Measurements from ENCODE around the gene OR9G1.
"Not testable (repeated sequence)": the region's sequence is repeated elsewhere in the genome, so short reads cannot be mapped to it uniquely, and the experiment has no call there.

OR9G1 gene, protein sequence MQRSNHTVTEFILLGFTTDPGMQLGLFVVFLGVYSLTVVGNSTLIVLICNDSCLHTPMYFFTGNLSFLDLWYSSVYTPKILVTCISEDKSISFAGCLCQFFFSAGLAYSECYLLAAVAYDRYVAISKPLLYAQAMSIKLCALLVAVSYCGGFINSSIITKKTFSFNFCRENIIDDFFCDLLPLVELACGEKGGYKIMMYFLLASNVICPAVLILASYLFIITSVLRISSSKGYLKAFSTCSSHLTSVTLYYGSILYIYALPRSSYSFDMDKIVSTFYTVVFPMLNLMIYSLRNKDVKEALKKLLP

DNA sequence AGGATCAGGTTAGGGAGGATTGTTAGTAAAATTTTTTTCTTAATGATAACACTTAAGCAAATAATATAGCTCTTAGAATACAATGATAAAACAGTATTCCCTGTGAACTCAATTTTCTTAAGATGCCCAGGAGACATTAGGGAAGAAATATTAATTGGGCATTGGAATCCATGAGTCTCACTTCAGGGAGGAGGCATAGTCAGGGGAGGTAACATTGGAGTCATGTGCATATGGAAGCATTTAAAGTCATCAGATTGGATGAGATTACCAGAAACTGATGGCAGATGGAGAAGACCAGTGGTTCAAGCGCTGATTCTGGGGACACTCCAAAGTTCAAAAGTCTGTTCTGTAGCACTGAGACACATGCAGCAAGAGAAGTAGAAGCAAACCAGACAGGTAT is at the start of gene OR9G1:
Gene OR9G1 (plus strand): TSS at position 301 of the 400 bp plus-strand sequence. CDS start 1,293 bp downstream, outside the sequence.
- no peak for DNase-seq

- no peak for DNase-seq
These were observed 39.1 kb upstream of the OR9G1 start for GRCh38 chr11:56659755-56660154.

DNA sequence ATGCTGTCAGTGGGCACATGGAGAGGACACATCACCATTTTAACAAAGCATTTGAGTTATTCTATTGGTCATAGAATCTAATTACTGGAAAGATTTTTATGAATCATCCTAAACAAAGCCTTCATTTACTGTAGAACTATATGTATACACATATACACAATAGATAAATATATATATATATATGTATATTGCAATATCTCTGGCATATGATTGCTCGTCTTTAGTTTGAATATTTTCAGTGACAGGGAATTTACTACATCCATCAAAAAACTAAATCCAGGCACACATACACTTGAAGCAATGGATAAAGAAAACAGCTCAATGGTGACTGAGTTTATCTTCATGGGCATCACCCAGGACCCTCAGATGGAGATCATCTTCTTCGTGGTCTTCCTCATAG is 35.5 kb upstream of the OR9G1 start, which contains the start of gene OR5AR1:
Gene OR5AR1 (plus strand): TSS at position 301 of the 400 bp plus-strand sequence. CDS start 0 bp downstream, at position 301.
- DNase-seq: no peak

DNA sequence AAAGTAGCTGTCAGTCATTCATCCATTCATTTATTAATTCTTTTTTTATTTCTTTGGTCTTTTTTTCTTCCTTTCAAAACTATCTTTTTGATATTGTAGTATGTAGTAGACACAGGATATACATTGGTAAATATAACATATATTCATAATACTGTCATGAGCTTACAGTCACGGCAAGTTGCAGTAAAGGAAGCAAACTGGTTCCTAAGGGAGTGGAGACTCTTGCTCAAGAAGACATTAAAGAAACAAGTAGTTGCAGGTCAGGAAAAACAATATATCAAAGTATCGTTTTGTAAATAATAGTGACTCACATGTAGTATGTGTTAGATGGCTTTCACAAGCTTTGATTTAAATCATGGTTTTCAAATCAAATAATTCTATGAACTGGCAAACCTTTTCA is 27.9 kb upstream of the OR9G1 start:
- no peak for DNase-seq

DNA sequence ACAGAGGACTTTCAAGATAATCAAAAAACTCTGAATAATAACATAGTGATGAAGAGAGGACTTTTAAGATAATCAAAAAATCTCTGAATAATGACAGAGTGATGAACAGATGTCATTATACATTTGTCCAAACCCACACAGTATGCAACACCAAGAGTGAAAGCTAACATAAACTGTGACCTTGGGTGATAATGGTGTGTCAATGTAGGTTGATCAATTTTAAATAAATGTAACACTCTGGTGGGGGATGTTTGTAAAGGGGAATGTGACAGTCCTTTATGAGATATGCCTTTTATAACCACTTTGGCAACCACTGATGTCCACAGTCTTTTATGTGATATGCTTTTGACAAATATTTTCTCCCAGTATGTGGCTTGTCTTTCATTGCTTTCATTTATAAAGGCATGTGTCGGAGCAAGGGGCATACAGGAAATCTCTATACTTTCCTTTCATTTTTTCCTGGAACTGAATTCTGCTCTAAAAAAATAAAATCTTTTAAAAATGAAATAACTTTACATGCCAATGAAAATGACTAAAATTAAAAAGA is 10.3 kb upstream of the OR9G1 start:
- no peak for DNase-seq

DNA sequence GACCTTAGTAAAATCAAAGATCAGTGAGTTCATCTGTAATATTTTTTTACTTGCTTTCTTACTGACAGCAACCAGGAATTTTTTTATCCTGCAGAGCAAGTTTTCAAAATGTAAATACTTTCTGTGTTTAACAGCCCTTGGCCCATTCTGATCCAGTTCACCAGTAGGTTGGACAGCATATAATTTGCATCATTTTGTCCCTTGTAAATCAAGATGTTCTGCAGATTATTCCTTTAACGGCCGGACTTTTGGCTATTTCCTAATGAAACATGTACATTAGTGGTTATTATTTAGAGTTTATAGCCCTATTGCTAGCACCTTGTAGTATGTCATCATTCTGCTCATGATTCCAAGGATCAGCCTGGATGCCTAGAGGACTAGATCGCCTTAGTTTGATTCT is 7.7 kb upstream of the OR9G1 start:
- not testable (repeated sequence) for DNase-seq

DNA sequence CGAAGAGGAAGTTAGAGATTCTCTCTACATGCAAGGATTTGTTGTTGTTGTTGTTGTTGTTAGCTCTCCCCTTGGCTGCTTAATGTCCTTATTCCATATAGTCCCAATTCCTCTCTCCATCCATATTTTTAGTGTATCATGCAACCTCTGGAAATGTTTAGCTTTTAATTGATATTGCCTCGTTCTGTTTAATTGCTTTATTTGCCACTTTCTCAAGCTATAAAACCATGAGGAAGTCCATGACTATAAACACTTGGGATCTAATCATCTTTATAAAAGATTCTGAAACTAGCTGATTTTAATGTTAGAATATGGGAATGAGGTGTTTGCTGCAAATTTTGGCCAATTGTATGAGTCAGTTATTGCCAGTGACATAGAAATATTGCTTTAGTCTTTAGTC is 5.5 kb upstream of the OR9G1 start:
- DNase-seq: no peak

- DNase-seq: no peak
These were observed 1.5 kb downstream of the OR9G1 start for GRCh38 chr11:56700242-56700913.

- DNase-seq: no peak
These were observed 2.1 kb downstream of the OR9G1 start for GRCh38 chr11:56700914-56701485.

DNA sequence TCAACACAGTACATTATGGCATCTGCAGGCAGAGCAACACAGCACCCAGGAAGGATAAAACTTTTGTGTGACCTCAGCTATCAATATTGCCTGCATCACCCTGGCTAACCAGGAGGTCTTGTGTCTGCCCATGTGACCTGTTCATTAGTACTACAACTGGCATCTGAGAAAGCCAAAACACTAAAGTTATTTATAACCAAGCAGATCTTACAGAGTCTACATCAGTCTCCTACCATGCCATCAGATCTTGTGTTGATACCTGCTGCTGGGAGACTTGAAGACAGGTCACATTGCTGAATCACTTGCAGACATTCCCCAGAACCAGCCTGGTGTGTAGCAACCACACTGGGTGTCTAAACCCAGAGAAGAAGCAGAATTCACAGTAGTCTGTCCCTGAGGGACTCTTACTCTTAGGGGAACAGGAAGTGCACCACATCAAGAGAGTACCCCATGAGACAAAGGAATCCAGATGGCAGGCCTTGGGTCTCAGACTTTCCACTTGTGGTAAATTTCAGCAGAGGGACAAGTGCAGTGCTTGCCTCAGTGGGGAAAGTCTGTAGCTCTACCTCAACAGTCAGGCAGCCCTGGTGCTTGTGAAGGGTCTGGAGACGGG is 7.0 kb downstream of the OR9G1 start:
- no peak for DNase-seq

- no peak for DNase-seq
These were observed 7.6 kb downstream of the OR9G1 start for GRCh38 chr11:56706486-56706885.

GRCh38 chr11:56714206-56714605 is 15.3 kb downstream of the OR9G1 start:
- no peak for DNase-seq

- no peak for DNase-seq
These were observed 17.5 kb downstream of the OR9G1 start for GRCh38 chr11:56716379-56716854.

DNA sequence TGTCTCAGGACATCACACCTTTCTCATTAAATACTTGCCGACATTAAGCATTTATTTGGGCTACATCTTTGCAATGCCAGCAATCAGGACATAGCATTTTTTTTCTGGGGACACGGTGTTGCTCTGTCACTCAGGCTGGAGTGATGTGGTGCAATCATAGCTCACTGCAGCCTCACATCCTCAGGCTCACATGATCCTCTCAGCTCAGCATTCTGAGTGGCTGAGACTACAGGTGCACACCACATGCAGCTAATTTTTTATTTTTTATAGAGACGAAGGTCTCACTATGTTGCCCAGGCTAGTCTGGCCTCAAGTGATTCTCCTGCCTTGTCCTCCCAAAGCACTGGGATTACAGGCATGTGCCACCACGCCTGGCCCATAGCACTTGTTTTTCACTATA is 21.6 kb downstream of the OR9G1 start:
- DNase-seq: no peak

- no peak for DNase-seq
These were observed 41.2 kb downstream of the OR9G1 start for GRCh38 chr11:56740107-56740506.

DNA sequence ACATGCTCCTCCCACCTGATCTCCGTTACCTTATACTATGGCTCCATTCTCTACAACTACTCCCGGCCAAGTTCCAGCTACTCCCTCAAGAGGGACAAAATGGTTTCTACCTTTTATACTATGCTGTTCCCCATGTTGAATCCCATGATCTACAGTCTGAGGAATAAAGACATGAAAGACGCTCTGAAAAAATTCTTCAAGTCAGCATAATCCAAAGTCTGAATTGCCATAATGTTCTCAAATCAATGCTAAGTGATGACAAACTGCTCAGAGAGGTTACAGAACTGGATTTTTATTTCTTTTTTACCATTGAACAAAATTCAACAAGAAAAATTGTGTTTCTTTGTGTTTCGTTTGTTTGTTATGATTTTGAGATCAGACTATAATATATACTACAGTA is 42.0 kb downstream of the OR9G1 start:
- DNase-seq: no peak

DNA sequence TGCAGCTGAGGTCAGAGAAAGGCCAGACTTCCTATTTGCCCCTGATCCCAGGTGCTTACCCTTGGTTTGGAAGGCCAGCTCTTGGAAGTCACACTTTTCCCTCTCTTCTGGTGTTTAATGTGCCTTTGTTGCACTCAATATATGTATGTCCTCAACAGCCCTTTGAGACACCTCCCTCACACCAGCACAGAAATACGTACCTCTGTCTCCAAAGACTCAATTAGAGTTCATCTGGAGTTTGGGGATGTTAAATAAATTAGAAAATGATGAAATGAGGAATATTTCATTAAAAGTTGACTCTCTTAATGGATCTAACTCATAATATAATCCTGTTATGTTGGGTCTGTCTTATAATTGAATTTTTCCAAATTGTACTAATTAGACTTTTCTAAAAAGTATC is 49.7 kb downstream of the OR9G1 start, which contains the start of gene OR9G4:
Gene OR9G4 (minus strand): TSS at position 101 of the 400 bp plus-strand sequence. CDS start 4,931 bp downstream, outside the sequence.
- no peak for DNase-seq

DNA sequence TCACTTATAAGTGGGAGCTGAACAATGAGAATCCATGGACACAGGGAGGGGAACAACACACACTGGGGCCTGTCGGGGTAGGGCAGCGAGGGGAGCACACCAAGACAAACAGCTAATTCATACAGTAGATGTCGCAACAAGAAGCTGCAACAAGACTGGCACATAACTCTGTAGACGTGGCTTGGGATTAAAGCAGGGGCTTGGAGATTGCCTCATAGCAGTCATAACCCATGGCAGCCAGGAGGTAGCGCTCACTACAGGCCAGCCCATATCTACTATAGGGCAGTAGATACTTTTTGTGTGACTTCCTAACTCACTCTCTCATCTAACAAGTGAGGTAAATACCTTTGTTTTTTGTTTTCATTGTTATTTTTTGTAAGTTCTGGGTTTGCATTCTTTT is 51.3 kb downstream of the OR9G1 start:
- no peak for DNase-seq

GRCh38 chr11:56751480-56751879 is 52.6 kb downstream of the OR9G1 start:
- DNase-seq: no peak
